Neutrophil (primary cell): Measurements from ENCODE around the gene THSD7B.

Experiments used
- H3K27ac ChIP-seq: fragments of 200-600 bp; sonication (generic); 2 replicates; pipeline ENCODE4 v1.5.1; 2016; ENCODE audit warnings: mild to moderate bottlenecking, moderate library complexity
- H3K27me3 ChIP-seq: fragments of 200-600 bp; sonication (generic); 2 replicates; pipeline ENCODE4 v1.6.0; 2016; ENCODE audit warnings: mild to moderate bottlenecking
- H3K36me3 ChIP-seq: fragments of 200-600 bp; sonication (generic); 2 replicates; pipeline ENCODE4 v1.5.1; 2017
- H3K4me1 ChIP-seq, 2 experiments: fragments of 200-600 bp in 1 of 2; sonication (generic) in 1 of 2; 1 replicate in 1 of 2; 2 replicates in 1 of 2; pipeline versions ENCODE4 v1.5.1 to v1.6.1; 2013 to 2016; ENCODE audit warnings: low read depth in 1 of 2, low read length in 1 of 2, mild to moderate bottlenecking in 1 of 2, moderate library complexity in 1 of 2; ENCODE audit not compliant: control insufficient read depth in 1 of 2, insufficient read depth in 1 of 2
- H3K4me3 ChIP-seq, 2 experiments: fragments of 200-600 bp in 1 of 2; sonication (generic) in 1 of 2; 1 replicate in 1 of 2; 2 replicates in 1 of 2; pipeline ENCODE4 v1.5.1; 2013 to 2016; ENCODE audit warnings: low read depth in 1 of 2, low read length in 1 of 2, mild to moderate bottlenecking in 1 of 2, moderate library complexity in 1 of 2
- H3K9me3 ChIP-seq: fragments of 200-600 bp; sonication (generic); 2 replicates; pipeline ENCODE4 v1.5.1; 2016
- CTCF ChIP-seq: fragments of 200-600 bp; sonication (generic); IDR thresholded peaks from 2 replicates; pipeline ENCODE4 v1.5.1; 2016; ENCODE audit warnings: antibody characterized with exemption

Gene THSD7B

DNA sequence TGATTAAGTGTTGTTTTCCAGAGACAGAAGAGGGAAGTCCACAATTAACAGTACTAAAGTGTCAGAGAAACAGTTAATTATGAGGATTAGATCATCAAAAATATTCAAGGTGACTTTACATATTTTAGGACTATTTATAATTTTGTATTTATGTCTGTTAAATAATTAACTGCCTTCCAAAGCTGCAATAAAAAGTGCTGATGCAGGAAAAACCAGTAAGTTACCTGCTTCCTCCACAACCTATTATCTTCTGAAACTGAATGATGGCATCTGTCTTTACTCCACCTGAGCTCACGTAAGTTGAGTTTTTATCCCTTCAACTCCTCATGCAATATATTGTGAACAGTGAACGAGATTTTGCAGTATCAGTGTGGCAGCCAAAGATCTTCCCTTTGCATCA lies 570.7 kb downstream of the THSD7B start:
- H3K4me3 ChIP-seq: no peak overlapping the region
- TF ChIP-seq CTCF: no peak
- no peak overlapping the region for H3K27ac ChIP-seq
- H3K27me3 ChIP-seq: no peaks in the 10 kb centered on the region
- H3K4me1 ChIP-seq: no peaks in the 10 kb centered on the region
- no peaks in the 10 kb centered on the region for H3K9me3 ChIP-seq
- no peaks in the 10 kb centered on the region for H3K36me3 ChIP-seq

DNA sequence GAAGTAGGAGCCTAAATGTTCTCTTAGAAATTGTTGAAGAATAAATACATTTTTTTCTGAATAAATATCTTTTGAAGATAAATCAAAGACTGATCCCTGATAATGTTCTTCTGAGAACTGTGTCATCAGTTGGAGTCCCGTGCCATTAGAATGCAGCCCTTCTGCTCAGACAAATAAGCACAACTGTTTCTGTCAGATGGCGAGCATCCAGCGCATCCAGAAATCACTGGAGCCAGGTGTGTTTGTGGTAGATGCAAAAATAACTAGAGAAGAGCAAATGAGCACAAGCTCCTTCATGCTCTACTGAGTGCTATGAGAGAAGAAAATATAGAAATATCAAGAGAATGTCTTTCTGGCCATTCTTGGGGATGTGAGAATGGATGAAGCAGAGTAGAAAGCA lies 573.7 kb downstream of the THSD7B start:
- Histone ChIP-seq H3K27me3 (no peaks in the 10 kb centered on the region), H3K36me3 (no peaks in the 10 kb centered on the region), H3K4me1 (no peaks in the 10 kb centered on the region), H3K4me3 (no peak overlapping the region), H3K27ac (no peak overlapping the region), H3K9me3 (no peaks in the 10 kb centered on the region)
- no peak for TF ChIP-seq CTCF

GRCh38 chr2:137345994-137346393 lies 580.6 kb downstream of the THSD7B start:
- TF ChIP-seq CTCF: no peak
- H3K27ac ChIP-seq: no peak overlapping the region
- H3K4me3 ChIP-seq: no peak overlapping the region
- no peaks in the 10 kb centered on the region for H3K27me3 ChIP-seq
- no peaks in the 10 kb centered on the region for H3K4me1 ChIP-seq
- no peaks in the 10 kb centered on the region for H3K9me3 ChIP-seq
- H3K36me3 ChIP-seq: no peaks in the 10 kb centered on the region

- no peaks in the 10 kb centered on the region for H3K27me3 ChIP-seq
- H3K36me3 ChIP-seq: no peaks in the 10 kb centered on the region
- H3K4me1 ChIP-seq: no peaks in the 10 kb centered on the region
- TF ChIP-seq CTCF: no peak
- H3K4me3 ChIP-seq: no peak overlapping the region
- H3K9me3 ChIP-seq: no peaks in the 10 kb centered on the region
- H3K27ac ChIP-seq: no peak overlapping the region
Observed at GRCh38 chr2:137348301-137348700, 583.0 kb downstream of the THSD7B start.

DNA sequence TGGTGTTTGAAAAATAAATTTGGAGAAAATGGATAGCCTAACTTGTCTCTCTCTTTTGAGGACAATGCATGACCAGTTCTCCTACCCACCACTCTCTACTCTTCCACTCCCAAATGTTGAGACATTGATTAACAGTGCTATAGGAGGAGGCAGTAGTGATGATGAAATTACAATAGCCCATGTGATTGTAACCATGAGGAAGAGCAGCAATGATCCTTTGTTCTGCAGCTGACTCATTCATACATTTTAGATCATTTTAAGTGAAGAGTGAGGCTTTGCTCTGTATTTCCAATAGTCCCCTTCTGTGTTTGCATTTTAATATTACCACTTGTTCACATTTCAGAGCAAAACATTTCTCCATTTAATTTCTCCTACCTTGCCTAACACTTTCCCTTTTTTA lies 592.3 kb downstream of the THSD7B start:
- no peak for TF ChIP-seq CTCF
- no peaks in the 10 kb centered on the region for H3K9me3 ChIP-seq
- no peaks in the 10 kb centered on the region for H3K27me3 ChIP-seq
- H3K36me3 ChIP-seq: no peaks in the 10 kb centered on the region
- H3K4me1 ChIP-seq: no peaks in the 10 kb centered on the region
- no peak overlapping the region for H3K27ac ChIP-seq
- H3K4me3 ChIP-seq: no peak overlapping the region

DNA sequence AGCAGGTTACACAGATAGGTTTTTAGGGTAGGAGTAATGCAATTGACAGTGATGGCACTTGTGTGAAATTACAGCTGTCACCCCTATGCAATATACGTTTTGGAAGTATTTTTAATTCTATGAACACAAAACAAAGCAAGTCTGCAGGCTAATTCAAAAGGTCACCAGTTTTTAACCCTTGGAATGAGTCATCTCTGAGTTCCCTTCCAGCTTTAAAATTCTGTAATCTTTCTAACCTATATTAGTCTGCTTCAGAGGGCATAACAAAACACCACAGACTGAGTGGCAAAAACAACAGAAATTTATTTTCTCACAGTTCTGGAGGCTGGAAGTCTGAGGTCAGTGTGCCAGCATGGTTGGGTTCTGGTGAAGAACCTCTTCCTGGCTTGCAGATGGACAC lies 602.0 kb downstream of the THSD7B start:
- Histone ChIP-seq H3K4me3 (no peak overlapping the region), H3K4me1 (no peaks in the 10 kb centered on the region), H3K27ac (no peak overlapping the region), H3K27me3 (no peaks in the 10 kb centered on the region), H3K36me3 (no peaks in the 10 kb centered on the region), H3K9me3 (no peaks in the 10 kb centered on the region)
- TF ChIP-seq CTCF: no peak
